Measurements from ENCODE around the gene PTPRB. TPM values are rescaled to one million over a fixed set of nuclear protein-coding genes. Genes with fewer than 3 reads are reported as not detected.
"Not testable (repeated sequence)": the region's sequence is repeated elsewhere in the genome, so short reads cannot be mapped to it uniquely, and the experiment has no call there.

The PTPRB gene
- total RNA-seq, 2 donors from 2014 or later: not detected

DNA sequence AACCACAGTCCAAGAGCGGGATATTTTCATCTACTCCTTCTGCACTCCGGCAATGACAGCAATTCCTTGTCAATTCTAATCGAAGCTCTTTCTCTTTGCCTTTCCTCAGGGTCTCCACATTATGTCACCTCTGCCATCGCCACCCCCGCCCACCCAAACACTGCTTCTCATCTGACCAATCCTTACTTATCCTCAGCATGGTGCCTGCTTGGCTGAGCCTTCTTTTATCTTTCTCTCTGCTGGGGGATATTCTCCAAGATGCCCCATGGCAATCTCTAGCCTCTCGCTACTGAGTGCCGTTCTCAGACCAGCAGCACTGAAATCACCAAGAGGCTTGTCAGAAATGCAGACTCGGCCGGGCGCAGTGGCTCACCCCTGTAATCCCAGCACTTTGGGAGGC, 100.6 kb downstream of the PTPRB start:
- H3K9me3 Mint-ChIP-seq: no peaks in the 10 kb centered on the region
- DNase-seq (no peak), ATAC-seq (replicated peaks in 1 of 2) (no peak)
- H3K36me3 Mint-ChIP-seq (ENCODE audit: insufficient read depth in 2 of 2): no peaks in the 10 kb centered on the region
- H3K27me3 Mint-ChIP-seq (ENCODE audit: low read depth): peaks cover 20% of the 10 kb centered on the region
- no peaks in the 10 kb centered on the region for H3K4me1 Mint-ChIP-seq (ENCODE audit: low read depth)
- H3K27ac Mint-ChIP-seq: no peak overlapping the region
- no peak overlapping the region for H3K4me3 Mint-ChIP-seq

GRCh38 chr12:70535896-70536374, 101.3 kb downstream of the PTPRB start:
- Mint-ChIP-seq H3K27me3 (ENCODE audit: low read depth) (peaks cover 20% of the 10 kb centered on the region), H3K27ac (no peak overlapping the region), H3K4me3 (no peak overlapping the region), H3K36me3 (ENCODE audit: insufficient read depth in 2 of 2) (no peaks in the 10 kb centered on the region), H3K9me3 (no peaks in the 10 kb centered on the region), H3K4me1 (ENCODE audit: low read depth) (no peaks in the 10 kb centered on the region)
- ATAC-seq (replicated peaks in 1 of 2) (no peak), DNase-seq (no peak)

DNA sequence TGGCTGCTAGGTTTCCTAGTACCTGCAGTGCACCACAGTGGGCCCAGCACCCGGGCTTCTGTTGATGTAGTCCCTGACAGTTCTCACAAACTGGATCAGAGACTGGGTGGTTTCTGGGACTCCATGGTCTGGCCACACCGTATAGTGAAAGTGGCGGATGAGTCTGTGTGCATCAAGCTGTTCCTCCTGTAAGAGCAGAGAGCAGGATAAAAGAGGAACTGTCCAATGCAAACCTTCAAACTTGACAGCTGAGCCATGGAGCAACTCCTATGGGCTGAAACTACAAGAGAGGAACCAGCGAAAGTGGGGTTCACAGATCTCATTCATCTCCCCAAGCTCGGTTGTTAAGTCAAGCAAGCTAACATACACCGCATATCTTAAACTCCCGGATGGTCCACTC, 102.8 kb downstream of the PTPRB start:
- no peaks in the 10 kb centered on the region for H3K36me3 Mint-ChIP-seq (ENCODE audit: insufficient read depth in 2 of 2)
- peaks cover 10% of the 10 kb centered on the region for H3K27me3 Mint-ChIP-seq (ENCODE audit: low read depth)
- DNase-seq (no peak), ATAC-seq (replicated peaks in 1 of 2) (no peak)
- H3K4me1 Mint-ChIP-seq (ENCODE audit: low read depth): no peaks in the 10 kb centered on the region
- H3K9me3 Mint-ChIP-seq: no peaks in the 10 kb centered on the region
- H3K27ac Mint-ChIP-seq: no peak overlapping the region
- H3K4me3 Mint-ChIP-seq: no peak overlapping the region

DNA sequence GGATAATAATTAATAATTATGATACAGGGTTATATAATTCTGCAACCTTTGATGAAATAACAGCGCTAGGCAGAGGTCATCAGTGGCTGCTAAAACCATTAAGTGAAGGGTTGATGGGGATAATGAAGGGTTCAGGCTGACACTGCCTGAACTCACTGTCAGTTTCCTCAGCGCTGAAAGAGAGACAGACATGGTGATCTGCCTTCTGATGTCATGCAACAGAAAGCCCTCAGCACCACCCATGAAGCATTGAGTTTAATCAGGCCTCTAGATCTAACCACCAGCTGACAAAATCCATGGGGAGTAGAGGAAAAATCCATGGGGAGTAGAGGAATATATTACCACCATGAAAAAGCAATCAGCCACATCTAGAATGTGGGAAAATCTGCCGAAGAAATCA, 107.6 kb downstream of the PTPRB start:
- Mint-ChIP-seq H3K9me3 (no peaks in the 10 kb centered on the region), H3K4me1 (ENCODE audit: low read depth) (no peaks in the 10 kb centered on the region), H3K36me3 (ENCODE audit: insufficient read depth in 2 of 2) (no peaks in the 10 kb centered on the region), H3K27me3 (ENCODE audit: low read depth) (peaks cover 12% of the 10 kb centered on the region), H3K4me3 (no peak overlapping the region), H3K27ac (no peak overlapping the region)
- ATAC-seq (replicated peaks in 1 of 2): no peak
- no peak for DNase-seq

GRCh38 chr12:70520847-70521246, 116.4 kb downstream of the PTPRB start:
- Mint-ChIP-seq H3K27me3 (ENCODE audit: low read depth) (no peaks in the 10 kb centered on the region), H3K27ac (no peak overlapping the region), H3K4me3 (no peak overlapping the region), H3K4me1 (ENCODE audit: low read depth) (no peaks in the 10 kb centered on the region), H3K36me3 (ENCODE audit: insufficient read depth in 2 of 2) (no peaks in the 10 kb centered on the region), H3K9me3 (peaks cover 0 to 4% of the 10 kb centered on the region in 2 donors)
- DNase-seq (no peak), ATAC-seq (replicated peaks in 1 of 2) (no peak)

- H3K9me3 Mint-ChIP-seq: no peaks in the 10 kb centered on the region
- no peak for ATAC-seq (replicated peaks in 1 of 2)
- no peak for DNase-seq
- H3K36me3 Mint-ChIP-seq (ENCODE audit: insufficient read depth in 2 of 2): no peaks in the 10 kb centered on the region
- no peaks in the 10 kb centered on the region for H3K4me1 Mint-ChIP-seq (ENCODE audit: low read depth)
- peaks cover 6% of the 10 kb centered on the region for H3K27me3 Mint-ChIP-seq (ENCODE audit: low read depth)
- no peak overlapping the region for H3K4me3 Mint-ChIP-seq
- no peak overlapping the region for H3K27ac Mint-ChIP-seq
Observed at GRCh38 chr12:70513426-70513825, 123.8 kb downstream of the PTPRB start.

GRCh38 chr12:70508178-70508577, 129.1 kb downstream of the PTPRB start:
- Mint-ChIP-seq H3K27me3 (ENCODE audit: low read depth) (no peaks in the 10 kb centered on the region), H3K4me3 (no peak overlapping the region), H3K36me3 (ENCODE audit: insufficient read depth in 2 of 2) (no peaks in the 10 kb centered on the region), H3K27ac (no peak overlapping the region), H3K9me3 (no peaks in the 10 kb centered on the region), H3K4me1 (ENCODE audit: low read depth) (no peaks in the 10 kb centered on the region)
- DNase-seq (no peak), ATAC-seq (replicated peaks in 1 of 2) (no peak)

DNA sequence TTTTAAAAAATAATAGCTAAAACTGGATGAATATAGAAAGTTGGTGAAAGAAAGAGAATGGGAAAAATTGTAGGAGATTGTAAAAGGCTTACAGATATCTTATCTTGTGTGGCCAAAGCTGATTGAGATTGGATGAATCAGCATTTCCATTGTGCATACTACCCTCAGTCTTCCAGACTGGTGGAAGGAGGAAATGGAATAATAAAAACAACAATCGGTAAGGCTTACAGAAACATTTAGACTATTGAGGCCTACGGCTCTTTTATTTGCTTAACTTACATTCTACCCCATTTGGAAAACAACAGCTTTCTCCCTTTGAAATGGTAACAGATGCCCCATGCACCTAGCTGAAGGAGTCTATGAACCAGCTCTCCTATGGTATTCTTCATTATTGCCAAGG, 129.8 kb downstream of the PTPRB start:
- no peaks in the 10 kb centered on the region for H3K9me3 Mint-ChIP-seq
- DNase-seq (no peak), ATAC-seq (replicated peaks in 1 of 2) (no peak)
- no peaks in the 10 kb centered on the region for H3K4me1 Mint-ChIP-seq (ENCODE audit: low read depth)
- H3K36me3 Mint-ChIP-seq (ENCODE audit: insufficient read depth in 2 of 2): no peaks in the 10 kb centered on the region
- no peaks in the 10 kb centered on the region for H3K27me3 Mint-ChIP-seq (ENCODE audit: low read depth)
- H3K27ac Mint-ChIP-seq: no peak overlapping the region
- no peak overlapping the region for H3K4me3 Mint-ChIP-seq

DNA sequence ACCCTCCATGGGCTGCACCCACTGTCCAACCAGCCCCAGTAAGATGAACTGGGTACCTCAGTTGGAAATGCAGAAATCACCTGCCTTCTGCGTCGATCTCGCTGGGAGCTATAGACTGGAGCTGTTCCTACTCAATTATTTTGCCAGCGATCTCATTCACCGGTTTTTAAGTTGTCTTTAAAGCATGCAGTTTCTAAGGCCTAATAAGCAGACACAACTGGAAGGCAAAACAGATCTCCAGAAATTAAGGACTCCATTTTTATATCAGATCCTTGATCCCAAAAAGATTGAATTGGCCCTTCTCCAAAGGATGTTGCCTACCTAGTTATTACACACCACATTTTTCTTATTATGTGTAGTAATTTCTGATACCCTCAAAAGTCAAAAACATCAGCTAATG, 139.7 kb downstream of the PTPRB start:
- H3K4me1 Mint-ChIP-seq (ENCODE audit: low read depth): no peaks in the 10 kb centered on the region
- peaks cover 0 to 3% of the 10 kb centered on the region in 2 donors for H3K36me3 Mint-ChIP-seq (ENCODE audit: insufficient read depth in 2 of 2)
- no peak overlapping the region for H3K27ac Mint-ChIP-seq
- DNase-seq (no peak), ATAC-seq (replicated peaks in 1 of 2) (no peak)
- peaks cover 0 to 9% of the 10 kb centered on the region in 2 donors for H3K9me3 Mint-ChIP-seq
- no peaks in the 10 kb centered on the region for H3K27me3 Mint-ChIP-seq (ENCODE audit: low read depth)
- H3K4me3 Mint-ChIP-seq: no peak overlapping the region

DNA sequence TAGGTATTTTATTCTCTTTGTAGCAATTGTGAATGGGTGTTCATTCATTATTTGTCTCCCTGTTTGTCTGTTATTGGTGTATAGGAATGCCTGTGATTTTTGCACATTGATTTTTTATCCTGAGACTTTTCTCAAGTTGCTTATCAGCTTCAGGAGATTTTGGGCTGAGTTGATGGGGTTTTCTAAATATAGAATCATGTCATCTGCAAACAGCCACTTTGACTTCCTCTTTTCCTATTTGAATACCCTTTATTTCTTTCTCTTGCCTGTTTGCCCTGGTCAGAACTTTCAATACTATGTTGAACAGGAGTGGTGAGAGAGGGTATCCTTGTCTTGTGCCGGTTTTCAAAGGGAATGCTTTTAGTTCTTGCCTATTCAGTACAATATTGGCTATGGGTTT, 144.3 kb downstream of the PTPRB start:
- not testable (repeated sequence) for H3K27ac Mint-ChIP-seq; H3K4me1 Mint-ChIP-seq (ENCODE audit: low read depth); DNase-seq; H3K4me3 Mint-ChIP-seq; H3K36me3 Mint-ChIP-seq (ENCODE audit: insufficient read depth in 2 of 2); H3K27me3 Mint-ChIP-seq (ENCODE audit: low read depth); H3K9me3 Mint-ChIP-seq; ATAC-seq (replicated peaks in 1 of 2)

- H3K27ac Mint-ChIP-seq; ATAC-seq (replicated peaks in 1 of 2); H3K4me3 Mint-ChIP-seq; DNase-seq; H3K4me1 Mint-ChIP-seq (ENCODE audit: low read depth); H3K27me3 Mint-ChIP-seq (ENCODE audit: low read depth); H3K36me3 Mint-ChIP-seq (ENCODE audit: insufficient read depth in 2 of 2); H3K9me3 Mint-ChIP-seq: not testable (repeated sequence)
Observed at GRCh38 chr12:70490928-70491327, 146.3 kb downstream of the PTPRB start.

- H3K4me1 Mint-ChIP-seq (ENCODE audit: low read depth): no peaks in the 10 kb centered on the region
- H3K27me3 Mint-ChIP-seq (ENCODE audit: low read depth): peaks cover 25% of the 10 kb centered on the region
- H3K36me3 Mint-ChIP-seq (ENCODE audit: insufficient read depth in 2 of 2): no peaks in the 10 kb centered on the region
- H3K4me3 Mint-ChIP-seq: no peak overlapping the region
- no peak for DNase-seq
- no peak overlapping the region for H3K27ac Mint-ChIP-seq
- no peak for ATAC-seq (replicated peaks in 1 of 2)
- peaks cover 0 to 3% of the 10 kb centered on the region in 2 donors for H3K9me3 Mint-ChIP-seq
Observed at GRCh38 chr12:70487440-70487839, 149.8 kb downstream of the PTPRB start.

DNA sequence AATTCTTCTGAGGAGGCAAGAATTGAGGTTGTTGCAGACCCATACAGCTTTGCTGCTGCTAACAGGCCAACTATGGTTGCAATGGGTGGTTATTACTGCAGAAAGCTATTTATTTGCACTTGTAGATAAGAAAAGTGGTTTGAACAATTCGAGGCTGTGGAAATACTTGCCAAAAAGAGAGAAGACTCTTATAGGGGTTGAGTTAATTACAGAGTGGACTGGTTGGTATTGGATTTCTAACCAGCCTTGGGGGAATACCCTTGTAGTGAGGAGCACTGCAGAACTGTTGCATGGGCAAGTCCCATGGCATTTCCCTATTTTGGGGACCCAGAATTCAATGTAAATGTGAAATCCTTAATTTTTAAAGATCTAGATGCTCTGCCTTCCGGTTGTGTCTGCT, 150.6 kb downstream of the PTPRB start:
- no peaks in the 10 kb centered on the region for H3K4me1 Mint-ChIP-seq (ENCODE audit: low read depth)
- H3K27ac Mint-ChIP-seq: no peak overlapping the region
- DNase-seq (no peak), ATAC-seq (replicated peaks in 1 of 2) (no peak)
- peaks cover 0 to 3% of the 10 kb centered on the region in 2 donors for H3K9me3 Mint-ChIP-seq
- no peak overlapping the region for H3K4me3 Mint-ChIP-seq
- peaks cover 29% of the 10 kb centered on the region for H3K27me3 Mint-ChIP-seq (ENCODE audit: low read depth)
- no peaks in the 10 kb centered on the region for H3K36me3 Mint-ChIP-seq (ENCODE audit: insufficient read depth in 2 of 2)

DNA sequence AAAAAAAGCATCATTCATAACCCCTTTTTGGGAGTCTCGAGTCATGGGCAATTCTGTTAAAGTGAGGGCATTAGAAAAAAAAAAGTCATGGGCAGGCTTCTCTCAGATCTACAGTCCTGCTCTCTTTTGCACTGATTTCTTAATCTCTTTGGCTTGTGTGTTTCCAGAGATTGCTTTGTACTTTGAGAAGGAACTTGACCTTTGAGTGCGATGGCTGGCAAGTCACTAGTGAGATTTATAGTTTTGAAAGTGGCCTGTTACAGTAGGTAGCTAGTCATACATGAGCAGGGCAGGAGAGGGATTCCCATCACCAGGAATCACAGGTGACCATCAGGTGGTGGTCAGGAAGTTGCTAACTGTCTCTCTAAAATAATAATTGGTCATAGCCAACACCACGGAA, 151.5 kb downstream of the PTPRB start:
- peaks cover 0 to 2% of the 10 kb centered on the region in 2 donors for H3K9me3 Mint-ChIP-seq
- no peak overlapping the region for H3K4me3 Mint-ChIP-seq
- peaks cover 29% of the 10 kb centered on the region for H3K27me3 Mint-ChIP-seq (ENCODE audit: low read depth)
- H3K36me3 Mint-ChIP-seq (ENCODE audit: insufficient read depth in 2 of 2): no peaks in the 10 kb centered on the region
- DNase-seq (no peak), ATAC-seq (replicated peaks in 1 of 2) (no peak)
- no peaks in the 10 kb centered on the region for H3K4me1 Mint-ChIP-seq (ENCODE audit: low read depth)
- H3K27ac Mint-ChIP-seq: no peak overlapping the region
